A673 (cell line): ENCODE data around the gene UBE2J2. TPM values are rescaled to one million over a fixed set of nuclear protein-coding genes. Genes with fewer than 3 reads are reported as not detected.

Source experiments
- Bru-seq: library from RNA; stranded (reverse); fragments of 400-500 nt; gene quantifications from one replicate; lab custom pipeline; 2021; lab: Mats Ljungman, UMichigan
- BruChase-seq, 2 experiments: library from RNA; stranded (reverse); fragments of 400-500 nt; gene quantifications; one replicate each; lab custom pipeline; 2021; lab: Mats Ljungman, UMichigan
- BruUV-seq: library from RNA; stranded (reverse); fragments of 400-500 nt; replicated peaks from 2 replicates; lab custom pipeline; 2021; lab: Mats Ljungman, UMichigan
- CTCF ChIA-PET: fragments of 300-600 bp; sonication (Branson Sonifier 250); formaldehyde crosslinking; loops from one replicate; lab custom pipeline; 2022; ENCODE audit warnings: antibody characterized with exemption; lab: Charles Lee
- POLR2A ChIA-PET: fragments of 300-600 bp; sonication (Branson Sonifier 250); formaldehyde crosslinking; loops from one replicate; lab custom pipeline; 2022; ENCODE audit warnings: antibody characterized with exemption; ENCODE audit not compliant: low non-redundant PET; lab: Charles Lee
- DNase-seq: peaks from one replicate; pipeline ENCODE4 v3.0.0-alpha.2; 2015; ENCODE audit warnings: low spot score
- H3K27ac ChIP-seq: fragments of 200-600 bp; sonication (generic); 2 replicates; pipeline ENCODE4 v1.5.1; 2016; ENCODE audit warnings: mixed run types, low read depth, mild to moderate bottlenecking, mixed read lengths, antibody characterized with exemption, low read length; ENCODE audit not compliant: poor library complexity, severe bottlenecking
- H3K27me3 ChIP-seq: fragments of 200-600 bp; sonication (generic); replicated peaks from 2 replicates; pipeline ENCODE4 v1.6.1; 2017; ENCODE audit warnings: mixed run types, low read depth, mild to moderate bottlenecking, mixed read lengths, antibody characterized with exemption, low read length; ENCODE audit not compliant: insufficient read depth, poor library complexity
- H3K36me3 ChIP-seq: fragments of 200-600 bp; sonication (generic); 2 replicates; pipeline ENCODE4 v1.6.1; 2016; ENCODE audit warnings: mixed run types, mild to moderate bottlenecking, mixed read lengths, antibody characterized with exemption, low read length; ENCODE audit not compliant: insufficient read depth, poor library complexity, severe bottlenecking
- H3K4me1 ChIP-seq: fragments of 200-600 bp; sonication (generic); 2 replicates; pipeline ENCODE4 v1.6.1; 2017; ENCODE audit warnings: mixed run types, mild to moderate bottlenecking, mixed read lengths, antibody characterized with exemption, low read length; ENCODE audit not compliant: insufficient read depth, poor library complexity, severe bottlenecking
- H3K4me3 ChIP-seq: fragments of 200-600 bp; sonication (generic); 2 replicates; pipeline ENCODE4 v1.5.1; 2016; ENCODE audit warnings: low read depth, mixed run types, mild to moderate bottlenecking, mixed read lengths, low read length; ENCODE audit not compliant: poor library complexity, severe bottlenecking
- H3K9me3 ChIP-seq: fragments of 200-600 bp; sonication (generic); 2 replicates; pipeline ENCODE4 v1.6.1; 2016; ENCODE audit warnings: mixed run types, low read depth, mild to moderate bottlenecking, mixed read lengths, antibody characterized with exemption, low read length; ENCODE audit not compliant: poor library complexity, severe bottlenecking
- CTCF ChIP-seq: fragments of 300-800, 200-600 bp; sonication (generic); conservative IDR thresholded peaks from 2 replicates; pipeline ENCODE4 v1.5.1; 2017; ENCODE audit warnings: low read depth, mild to moderate bottlenecking, antibody characterized with exemption, low read length, moderate library complexity, mixed read lengths
- EZH2 ChIP-seq: fragments of 200-600 bp; sonication (generic); IDR thresholded peaks from 2 replicates; pipeline ENCODE4 v1.6.1; 2017; ENCODE audit warnings: borderline replicate concordance, low read depth, mild to moderate bottlenecking, mixed read lengths, antibody characterized with exemption, low read length; ENCODE audit not compliant: poor library complexity, severe bottlenecking
- intact Hi-C: fragments of 100-400 bp; cut with micrococcal nuclease; formaldehyde crosslinking; loops from one replicate; pipeline ENCODE4 v1.10.0; 2022; ENCODE audit not compliant: unreplicated experiment
- long read RNA-seq: library from polyadenylated mRNA; stranded (forward); transcript quantifications from one replicate; pipeline ENCODE4 v2.0.0, GENCODE V29; 2022
- total RNA-seq: library from RNA; stranded (reverse); gene quantifications from 2 replicates; pipeline ENCODE4 v1.2.3, GENCODE V29; 2021

UBE2J2 gene
- total RNA-seq = 86.4 and 92.8 TPM in 2 replicates
- percentile 75 among the genes with signal in this experiment for Bru-seq, nascent RNA
- percentile 87 among the genes with signal in this experiment for BruChase-seq, experiment 1, labeled RNA remaining after a 2-hour chase
- BruChase-seq, experiment 2, labeled RNA remaining after a 6-hour chase = percentile 91 among the genes with signal in this experiment
- long read RNA-seq, transcript UBE2J2-201 (7 exons, 2,387 nt) = minor isoform, 7 of 154 reads
- long read RNA-seq, transcript UBE2J2-202 (7 exons, 1,733 nt) = major isoform, 85 of 154 reads
- long read RNA-seq, transcript UBE2J2-204 (6 exons, 1,057 nt) = minor isoform, 6 of 154 reads
- long read RNA-seq, transcript UBE2J2-203 (7 exons, 1,047 nt) = minor isoform, 9 of 154 reads
- long read RNA-seq, partial matches to known transcripts = 16 of 154 reads
- long read RNA-seq, other reads (novel, unspliced or antisense) = 24 of 154 reads

DNA sequence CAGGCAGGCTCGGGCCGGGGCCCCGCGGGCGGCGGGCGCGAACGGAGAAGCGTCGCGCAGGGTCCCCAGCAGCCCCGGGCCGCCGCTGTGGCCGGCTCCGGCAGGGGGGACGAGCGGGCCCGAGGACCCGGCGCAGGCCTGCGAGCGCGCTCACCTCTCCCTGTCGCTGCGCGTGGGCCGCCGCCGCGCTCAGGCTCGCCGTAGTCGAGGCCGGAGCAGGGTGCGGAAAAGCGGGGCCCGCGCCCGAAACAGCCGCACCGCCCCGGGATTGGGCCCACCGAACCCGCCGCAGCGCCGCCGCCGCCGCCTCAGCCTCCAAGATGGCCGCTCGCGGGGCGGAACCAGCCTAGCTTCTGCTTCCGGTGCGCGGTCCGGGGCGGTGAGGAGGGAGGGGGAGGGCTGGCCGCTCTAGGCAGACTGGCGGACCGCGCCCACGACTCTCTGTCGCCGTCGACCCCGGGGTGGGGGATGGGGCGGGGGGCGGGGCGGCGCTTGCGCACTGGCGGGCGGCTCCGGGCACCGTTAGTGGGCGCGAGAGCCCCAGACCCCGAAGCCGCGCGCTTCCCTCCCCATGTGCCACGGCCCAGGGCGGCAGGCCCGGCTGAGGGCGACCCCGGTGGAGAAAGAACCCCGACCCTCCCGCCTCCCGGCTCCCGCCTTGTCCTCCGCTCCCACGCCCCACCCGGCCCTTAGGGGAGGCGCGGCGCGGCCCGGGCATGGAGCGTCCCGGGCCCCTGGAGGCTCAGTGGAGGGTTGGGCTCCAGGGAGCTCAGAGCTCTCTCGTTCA is at the start of gene UBE2J2:
UBE2J2 (minus strand) TSS at position 343 of the 787 bp plus-strand sequence. CDS start 5,862 bp downstream, outside the sequence.
- Histone ChIP-seq H3K27ac (peak within 1 kb of the TSS; percentile 93), H3K4me3 (peak within 1 kb of the TSS; percentile 86), H3K9me3 (no peaks in the 10 kb centered on the region), H3K27me3 (no peaks in the 10 kb centered on the region), H3K4me1 (peaks cover 8% of the 10 kb centered on the region), H3K36me3 (peaks cover 9% of the 10 kb centered on the region)
- BruUV-seq = no TSS peak
- ChIA-PET CTCF (no interaction called here), POLR2A (no interaction called here)
- intact Hi-C loops = no loop called here
- peak; percentile 94 for DNase-seq
- TF ChIP-seq CTCF (no peak), EZH2 (no peak)

- no TSS peak for BruUV-seq
- no peak overlapping the region for H3K27ac ChIP-seq
- no peaks in the 10 kb centered on the region for H3K9me3 ChIP-seq
- H3K4me1 ChIP-seq = peaks cover 19% of the 10 kb centered on the region
- CTCF ChIA-PET = no interaction called here
- TF ChIP-seq EZH2 (no peak), CTCF (no peak)
- no peak overlapping the region for H3K4me3 ChIP-seq
- peaks cover 27% of the 10 kb centered on the region for H3K36me3 ChIP-seq
- intact Hi-C loops = no loop called here
- no peaks in the 10 kb centered on the region for H3K27me3 ChIP-seq
- POLR2A ChIA-PET = no interaction called here
- no peak for DNase-seq
Measured at GRCh38 chr1:1322952-1323351, 49.3 kb upstream of the UBE2J2 start.

DNA sequence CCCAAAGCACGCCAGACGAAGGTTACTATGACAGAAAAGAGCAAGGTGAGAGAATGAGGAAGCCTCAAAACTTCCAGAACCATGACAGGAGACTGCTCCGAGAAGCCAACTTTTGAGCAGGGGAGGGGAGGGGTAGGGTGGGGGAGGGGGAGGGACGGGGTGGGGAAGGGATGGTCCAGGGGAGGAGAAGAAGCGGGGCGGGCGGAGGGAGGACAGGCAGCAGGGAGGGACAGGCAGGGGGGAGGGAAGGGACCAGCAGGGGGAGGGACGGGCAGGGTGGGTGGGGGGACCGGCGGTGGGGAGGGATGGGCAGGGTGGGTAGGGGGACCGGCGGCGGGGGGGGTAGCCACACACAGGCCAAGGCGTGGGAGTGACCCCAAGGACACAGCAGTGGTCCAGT is 48.8 kb upstream of the UBE2J2 start:
- Histone ChIP-seq H3K4me1 (peaks cover 22% of the 10 kb centered on the region), H3K9me3 (no peaks in the 10 kb centered on the region), H3K36me3 (peaks cover 32% of the 10 kb centered on the region), H3K27ac (no peak overlapping the region), H3K4me3 (no peak overlapping the region), H3K27me3 (no peaks in the 10 kb centered on the region)
- intact Hi-C loops = no loop called here
- ChIA-PET POLR2A (no interaction called here), CTCF (no interaction called here)
- no peak for DNase-seq
- no TSS peak for BruUV-seq
- TF ChIP-seq EZH2 (no peak), CTCF (no peak)
